Measurements from ENCODE around the gene ZMYM4.

ZMYM4 gene

GRCh38 chr1:35394386-35394785 is 125.9 kb downstream of the ZMYM4 start:
- Histone ChIP-seq H3K9me2 (replicated peaks; ENCODE audit: control insufficient read depth, low read length) (no peaks in the 10 kb centered on the region), H3K9me3 (ENCODE audit: control insufficient read depth, insufficient read depth, low read length) (no peaks in the 10 kb centered on the region), H3K79me2 (ENCODE audit: control insufficient read depth, low read length) (no peaks in the 10 kb centered on the region), H3K4me2 (ENCODE audit: low read length) (no peak overlapping the region), H3F3A (ENCODE audit: control insufficient read depth, insufficient read depth) (no peaks in the 10 kb centered on the region), H3K27ac (ENCODE audit: low read depth, low read length) (no peak overlapping the region), H3K4me1 (ENCODE audit: control insufficient read depth, low read length) (no peaks in the 10 kb centered on the region), H3K4me3 (ENCODE audit: low read length) (no peak overlapping the region), H4K20me1 (ENCODE audit: control insufficient read depth, insufficient read depth, low read depth, low read length) (no peaks in the 10 kb centered on the region), H3K36me3 (ENCODE audit: control insufficient read depth, low read length) (peaks cover 68% of the 10 kb centered on the region), H3K27me3 (ENCODE audit: control insufficient read depth, low read length) (no peaks in the 10 kb centered on the region)
- TF ChIP-seq CTCF (IDR thresholded peaks at IDR 0.05; ENCODE audit: low read depth, low read length, poor library complexity, severe bottlenecking) (no peak), EZH2phosphoT487 (IDR thresholded peaks at IDR 0.05; ENCODE audit: borderline replicate concordance, low read length) (no peak)

GRCh38 chr1:35398739-35399138 is 130.2 kb downstream of the ZMYM4 start:
- no peaks in the 10 kb centered on the region for H3K79me2 ChIP-seq (ENCODE audit: control insufficient read depth, low read length)
- no peak overlapping the region for H3K4me2 ChIP-seq (ENCODE audit: low read length)
- no peaks in the 10 kb centered on the region for H4K20me1 ChIP-seq (ENCODE audit: control insufficient read depth, insufficient read depth, low read depth, low read length)
- TF ChIP-seq CTCF (IDR thresholded peaks at IDR 0.05; ENCODE audit: low read depth, low read length, poor library complexity, severe bottlenecking) (no peak), EZH2phosphoT487 (IDR thresholded peaks at IDR 0.05; ENCODE audit: borderline replicate concordance, low read length) (no peak)
- H3K9me3 ChIP-seq (ENCODE audit: control insufficient read depth, insufficient read depth, low read length), result no peaks in the 10 kb centered on the region
- H3K9me2 ChIP-seq (replicated peaks; ENCODE audit: control insufficient read depth, low read length), result no peaks in the 10 kb centered on the region
- no peak overlapping the region for H3K27ac ChIP-seq (ENCODE audit: low read depth, low read length)
- H3K27me3 ChIP-seq (ENCODE audit: control insufficient read depth, low read length), result no peaks in the 10 kb centered on the region
- peaks cover 69% of the 10 kb centered on the region for H3K36me3 ChIP-seq (ENCODE audit: control insufficient read depth, low read length)
- no peaks in the 10 kb centered on the region for H3F3A ChIP-seq (ENCODE audit: control insufficient read depth, insufficient read depth)
- H3K4me1 ChIP-seq (ENCODE audit: control insufficient read depth, low read length), result no peaks in the 10 kb centered on the region
- no peak overlapping the region for H3K4me3 ChIP-seq (ENCODE audit: low read length)

DNA sequence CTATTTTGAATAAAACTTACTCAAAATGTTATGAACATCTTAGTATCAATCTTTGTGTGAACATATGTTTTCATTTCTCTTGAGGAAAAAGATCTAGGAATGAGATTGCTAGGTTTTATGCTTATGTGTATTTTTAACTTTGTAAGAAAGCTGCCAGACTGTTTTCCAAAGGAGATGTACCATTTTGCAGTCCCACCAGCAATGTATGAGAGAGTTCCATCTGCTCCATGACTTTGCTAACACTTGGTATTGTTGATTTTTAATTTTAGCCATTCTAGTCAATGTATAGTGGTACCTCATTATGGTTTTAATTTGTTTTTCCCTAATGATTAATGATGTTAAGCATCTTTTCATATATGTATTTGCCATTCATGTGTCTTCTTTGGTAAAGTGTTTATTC is 132.5 kb downstream of the ZMYM4 start:
- H3K27me3 ChIP-seq (ENCODE audit: control insufficient read depth, low read length), result no peaks in the 10 kb centered on the region

More for the DNA sequence above, 132.5 kb downstream of the ZMYM4 start:
- Histone ChIP-seq H3K9me2 (replicated peaks; ENCODE audit: control insufficient read depth, low read length) (no peaks in the 10 kb centered on the region), H3K9me3 (ENCODE audit: control insufficient read depth, insufficient read depth, low read length) (no peaks in the 10 kb centered on the region), H3K36me3 (ENCODE audit: control insufficient read depth, low read length) (peaks cover 55% of the 10 kb centered on the region), H3K4me2 (ENCODE audit: low read length) (no peak overlapping the region), H3K79me2 (ENCODE audit: control insufficient read depth, low read length) (no peaks in the 10 kb centered on the region), H3K4me3 (ENCODE audit: low read length) (no peak overlapping the region), H3K4me1 (ENCODE audit: control insufficient read depth, low read length) (no peaks in the 10 kb centered on the region), H3F3A (ENCODE audit: control insufficient read depth, insufficient read depth) (no peaks in the 10 kb centered on the region), H4K20me1 (ENCODE audit: control insufficient read depth, insufficient read depth, low read depth, low read length) (no peaks in the 10 kb centered on the region), H3K27ac (ENCODE audit: low read depth, low read length) (no peak overlapping the region)
- TF ChIP-seq CTCF (IDR thresholded peaks at IDR 0.05; ENCODE audit: low read depth, low read length, poor library complexity, severe bottlenecking), result no peak
- TF ChIP-seq EZH2phosphoT487 (IDR thresholded peaks at IDR 0.05; ENCODE audit: borderline replicate concordance, low read length), result no peak
